ENCODE data around the gene CXorf58. TPM values are rescaled to one million over a fixed set of nuclear protein-coding genes. Genes with fewer than 3 reads are reported as not detected.

CXorf58 gene
- total and polyA plus RNA-seq, 2 of the 4 experiments (the other 2 are of a cell fraction), result not detected

Other genes starting within 250 kb of the CXorf58 start
- gene PRDX4, start 240.5 kb upstream of the CXorf58 start, total RNA-seq (2012; rRNA removed), result 194 and 226 TPM in 2 replicates
- gene PRDX4, start 240.5 kb upstream of the CXorf58 start, polyA plus RNA-seq (2012; rRNA removed), result 194 and 209 TPM in 2 replicates
- 47.3 and 63.6 TPM in 2 replicates for gene ACOT9, start 164.7 kb upstream of the CXorf58 start, total RNA-seq (2012; rRNA removed)
- 35.0 and 43.5 TPM in 2 replicates for gene ACOT9, start 164.7 kb upstream of the CXorf58 start, polyA plus RNA-seq (2012; rRNA removed)
- 55.9 and 112 TPM in 2 replicates for gene SAT1, start 124.8 kb upstream of the CXorf58 start, total RNA-seq (2012; rRNA removed)
- gene SAT1, start 124.8 kb upstream of the CXorf58 start, polyA plus RNA-seq (2012; rRNA removed), result 92.8 and 99.1 TPM in 2 replicates
- 9.0 and 11.4 TPM in 2 replicates for gene APOO, start 68 bp upstream of the CXorf58 start, total RNA-seq (2012; rRNA removed)
- gene APOO, start 68 bp upstream of the CXorf58 start, polyA plus RNA-seq (2012; rRNA removed), result 14.2 and 15.2 TPM in 2 replicates
- 7.5 and 11.1 TPM in 2 replicates for gene KLHL15, start 119.2 kb downstream of the CXorf58 start, total RNA-seq (2012; rRNA removed)
- 2.0 and 2.4 TPM in 2 replicates for gene KLHL15, start 119.2 kb downstream of the CXorf58 start, polyA plus RNA-seq (2012; rRNA removed)
- gene EIF2S3, start 146.9 kb downstream of the CXorf58 start, total RNA-seq (2012; rRNA removed), result 416 and 419 TPM in 2 replicates
- gene EIF2S3, start 146.9 kb downstream of the CXorf58 start, polyA plus RNA-seq (2012; rRNA removed), result 71.8 and 97.9 TPM in 2 replicates
- 99.3 and 141 TPM in 2 replicates for gene ZFX, start 241.7 kb downstream of the CXorf58 start, total RNA-seq (2012; rRNA removed)
- gene ZFX, start 241.7 kb downstream of the CXorf58 start, polyA plus RNA-seq (2012; rRNA removed), result 12.0 and 16.0 TPM in 2 replicates

Measured in IMR-90 (cell line).